Cardiac muscle cell (in vitro differentiated cells and primary cell): Measurements from ENCODE around the gene HRC. TPM values are rescaled to one million over a fixed set of nuclear protein-coding genes. Genes with fewer than 3 reads are reported as not detected.

Experiments
- DNase-seq, 2 donors: peaks; one replicate each; pipeline versions ENCODE4 v3.0.0 to v3.0.0-alpha.2; 2010 to 2017; ENCODE audit warnings: low read depth in 1 of 2, low spot score in 1 of 2
- H3K27ac ChIP-seq: fragments of 200-600 bp; sonication (generic); 2 replicates; pipeline ENCODE4 v1.5.1; 2016
- H3K27me3 ChIP-seq: fragments of 200-600 bp; sonication (generic); 2 replicates; pipeline ENCODE4 v1.6.0; 2016; ENCODE audit warnings: control low read depth
- H3K36me3 ChIP-seq: fragments of 200-600 bp; sonication (generic); 2 replicates; pipeline ENCODE4 v1.5.1; 2016; ENCODE audit warnings: control low read depth
- H3K4me1 ChIP-seq: fragments of 200-600 bp; sonication (generic); 2 replicates; pipeline ENCODE4 v1.8.1; 2017; ENCODE audit warnings: low read depth, mild to moderate bottlenecking, mixed run types
- H3K4me3 ChIP-seq: fragments of 200-600 bp; sonication (generic); 2 replicates; pipeline ENCODE4 v1.5.1; 2016; ENCODE audit warnings: mild to moderate bottlenecking
- H3K9me3 ChIP-seq: fragments of 200-600 bp; sonication (generic); 2 replicates; pipeline ENCODE4 v1.5.1; 2017; ENCODE audit warnings: low read depth, mild to moderate bottlenecking, control low read depth
- CTCF ChIP-seq: IDR thresholded peaks from 2 replicates; pipeline ENCODE4 v1.5.1; 2012; ENCODE audit warnings: low read depth, mild to moderate bottlenecking, low read length
- polyA plus RNA-seq: library from polyadenylated mRNA; unstranded; fragments of >200 nt; fragmentation: Nextera tagmentation; extraction: Ambion mirVana; gene quantifications from 2 replicates; pipeline ENCODE4 v1.2.1, GENCODE V29; 2016
- total RNA-seq: library from RNA; depleted of rRNA; stranded (reverse); fragments of >200 nt; gene quantifications from 2 replicates; pipeline ENCODE4 v1.2.3, GENCODE V29; 2016

Gene HRC
- total and polyA plus RNA-seq, 2 experiments from 2014 or later = 184 to 389 TPM

- peaks cover 23% of the 10 kb centered on the region for H3K4me1 ChIP-seq
- TF ChIP-seq CTCF = no peak
- H3K27me3 ChIP-seq = no peaks in the 10 kb centered on the region
- H3K4me3 ChIP-seq = peak overlapping the region; percentile 56
- no peaks in the 10 kb centered on the region for H3K9me3 ChIP-seq
- H3K27ac ChIP-seq = peak overlapping the region; percentile 72
- H3K36me3 ChIP-seq = no peaks in the 10 kb centered on the region
- peak; percentile 53 to 79 for DNase-seq
Measured at GRCh38 chr19:49151267-49152118, 3.7 kb downstream of the HRC start.

- H3K4me3 ChIP-seq = peak overlapping the region; percentile 56
- H3K27ac ChIP-seq = peak overlapping the region; percentile 72
- no peak for TF ChIP-seq CTCF
- no peaks in the 10 kb centered on the region for H3K27me3 ChIP-seq
- no peaks in the 10 kb centered on the region for H3K9me3 ChIP-seq
- peaks cover 20% of the 10 kb centered on the region for H3K4me1 ChIP-seq
- DNase-seq = no peak
- H3K36me3 ChIP-seq = no peaks in the 10 kb centered on the region
Measured at GRCh38 chr19:49150944-49151243, 4.3 kb downstream of the HRC start.

GRCh38 chr19:49150106-49150943, 4.9 kb downstream of the HRC start:
- H3K27ac ChIP-seq = peak overlapping the region; percentile 72
- H3K36me3 ChIP-seq = no peaks in the 10 kb centered on the region
- H3K9me3 ChIP-seq = no peaks in the 10 kb centered on the region
- TF ChIP-seq CTCF = no peak
- no peaks in the 10 kb centered on the region for H3K27me3 ChIP-seq
- peak; percentile 87 to 95 for DNase-seq
- H3K4me1 ChIP-seq = peaks cover 22% of the 10 kb centered on the region
- H3K4me3 ChIP-seq = peak overlapping the region; percentile 56

- H3K27ac ChIP-seq = peak overlapping the region; percentile 72
Measured at GRCh38 chr19:49149652-49150105, 5.5 kb downstream of the HRC start.

More at GRCh38 chr19:49149652-49150105, 5.5 kb downstream of the HRC start:
- no peaks in the 10 kb centered on the region for H3K36me3 ChIP-seq
- peak; percentile 82 to 94 for DNase-seq
- no peaks in the 10 kb centered on the region for H3K9me3 ChIP-seq
- H3K4me3 ChIP-seq = peak overlapping the region; percentile 56
- H3K27me3 ChIP-seq = no peaks in the 10 kb centered on the region
- no peak for TF ChIP-seq CTCF
- H3K4me1 ChIP-seq = peaks cover 21% of the 10 kb centered on the region
